Panc1 (cell line): ENCODE data around the gene SAA2.

Experiments
- POLR2AphosphoS5 ChIP-seq: IDR thresholded peaks from 2 replicates; pipeline ENCODE4 v1.6.1; 2012; ENCODE audit warnings: mild to moderate bottlenecking, low read depth, low read length, moderate library complexity
- TCF7L2 ChIP-seq: IDR thresholded peaks from 2 replicates; pipeline ENCODE4 v1.6.1; 2011; ENCODE audit warnings: mild to moderate bottlenecking, low read depth, low read length, inconsistent platforms
- TF ChIP-seq, protein P1 (sequence below): fragments of 450-650 bp; IDR thresholded peaks from 2 replicates; pipeline ENCODE4 v1.5.1; 2017; ENCODE audit warnings: mild to moderate bottlenecking
- TF ChIP-seq, protein P2 (sequence below), 2 experiments: IDR thresholded peaks; 2 replicates each; pipeline ENCODE4 v1.6.1; 2011 to 2012; ENCODE audit warnings: low read depth in 2 of 2, control low read depth in 1 of 2, low read length in 1 of 2, mild to moderate bottlenecking in 1 of 2, moderate library complexity in 1 of 2; ENCODE audit not compliant: insufficient read depth in 1 of 2

DNA sequence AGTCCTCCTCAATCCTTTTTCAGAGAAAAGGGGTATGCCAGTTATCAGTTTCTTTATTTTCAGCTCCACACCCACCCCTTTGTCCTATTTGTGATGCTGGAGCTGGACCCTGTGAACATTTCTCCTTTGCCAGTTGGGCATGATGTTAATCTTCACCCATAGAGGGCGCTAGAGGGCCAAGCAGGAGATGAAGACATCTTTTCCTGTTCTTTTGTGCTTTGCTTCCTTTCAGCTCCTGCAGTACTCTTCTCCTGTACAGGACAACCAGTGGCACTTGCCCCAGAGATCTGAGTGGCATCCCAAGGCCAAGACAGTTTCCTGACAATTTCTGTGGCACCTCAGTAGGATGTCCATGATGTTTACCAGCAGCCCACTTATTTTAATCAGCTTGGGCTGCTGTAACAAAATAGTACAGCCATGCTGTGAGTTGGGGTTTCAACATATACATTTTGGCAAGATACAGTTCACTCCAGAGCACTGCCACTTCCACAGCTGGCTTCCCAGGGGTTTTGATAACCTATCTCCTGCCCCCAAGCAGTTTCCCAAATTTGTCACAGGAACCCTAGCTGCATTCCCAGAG lies 4.6 kb downstream of the SAA2 start:
- TF ChIP-seq POLR2AphosphoS5 (no peak), TCF7L2 (no peak)
- TF ChIP-seq, protein P1, sequence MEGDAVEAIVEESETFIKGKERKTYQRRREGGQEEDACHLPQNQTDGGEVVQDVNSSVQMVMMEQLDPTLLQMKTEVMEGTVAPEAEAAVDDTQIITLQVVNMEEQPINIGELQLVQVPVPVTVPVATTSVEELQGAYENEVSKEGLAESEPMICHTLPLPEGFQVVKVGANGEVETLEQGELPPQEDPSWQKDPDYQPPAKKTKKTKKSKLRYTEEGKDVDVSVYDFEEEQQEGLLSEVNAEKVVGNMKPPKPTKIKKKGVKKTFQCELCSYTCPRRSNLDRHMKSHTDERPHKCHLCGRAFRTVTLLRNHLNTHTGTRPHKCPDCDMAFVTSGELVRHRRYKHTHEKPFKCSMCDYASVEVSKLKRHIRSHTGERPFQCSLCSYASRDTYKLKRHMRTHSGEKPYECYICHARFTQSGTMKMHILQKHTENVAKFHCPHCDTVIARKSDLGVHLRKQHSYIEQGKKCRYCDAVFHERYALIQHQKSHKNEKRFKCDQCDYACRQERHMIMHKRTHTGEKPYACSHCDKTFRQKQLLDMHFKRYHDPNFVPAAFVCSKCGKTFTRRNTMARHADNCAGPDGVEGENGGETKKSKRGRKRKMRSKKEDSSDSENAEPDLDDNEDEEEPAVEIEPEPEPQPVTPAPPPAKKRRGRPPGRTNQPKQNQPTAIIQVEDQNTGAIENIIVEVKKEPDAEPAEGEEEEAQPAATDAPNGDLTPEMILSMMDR, result peak; percentile 91
- TF ChIP-seq, protein P2, sequence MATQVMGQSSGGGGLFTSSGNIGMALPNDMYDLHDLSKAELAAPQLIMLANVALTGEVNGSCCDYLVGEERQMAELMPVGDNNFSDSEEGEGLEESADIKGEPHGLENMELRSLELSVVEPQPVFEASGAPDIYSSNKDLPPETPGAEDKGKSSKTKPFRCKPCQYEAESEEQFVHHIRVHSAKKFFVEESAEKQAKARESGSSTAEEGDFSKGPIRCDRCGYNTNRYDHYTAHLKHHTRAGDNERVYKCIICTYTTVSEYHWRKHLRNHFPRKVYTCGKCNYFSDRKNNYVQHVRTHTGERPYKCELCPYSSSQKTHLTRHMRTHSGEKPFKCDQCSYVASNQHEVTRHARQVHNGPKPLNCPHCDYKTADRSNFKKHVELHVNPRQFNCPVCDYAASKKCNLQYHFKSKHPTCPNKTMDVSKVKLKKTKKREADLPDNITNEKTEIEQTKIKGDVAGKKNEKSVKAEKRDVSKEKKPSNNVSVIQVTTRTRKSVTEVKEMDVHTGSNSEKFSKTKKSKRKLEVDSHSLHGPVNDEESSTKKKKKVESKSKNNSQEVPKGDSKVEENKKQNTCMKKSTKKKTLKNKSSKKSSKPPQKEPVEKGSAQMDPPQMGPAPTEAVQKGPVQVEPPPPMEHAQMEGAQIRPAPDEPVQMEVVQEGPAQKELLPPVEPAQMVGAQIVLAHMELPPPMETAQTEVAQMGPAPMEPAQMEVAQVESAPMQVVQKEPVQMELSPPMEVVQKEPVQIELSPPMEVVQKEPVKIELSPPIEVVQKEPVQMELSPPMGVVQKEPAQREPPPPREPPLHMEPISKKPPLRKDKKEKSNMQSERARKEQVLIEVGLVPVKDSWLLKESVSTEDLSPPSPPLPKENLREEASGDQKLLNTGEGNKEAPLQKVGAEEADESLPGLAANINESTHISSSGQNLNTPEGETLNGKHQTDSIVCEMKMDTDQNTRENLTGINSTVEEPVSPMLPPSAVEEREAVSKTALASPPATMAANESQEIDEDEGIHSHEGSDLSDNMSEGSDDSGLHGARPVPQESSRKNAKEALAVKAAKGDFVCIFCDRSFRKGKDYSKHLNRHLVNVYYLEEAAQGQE (IDR thresholded peaks at IDR 0.05; ENCODE audit: insufficient read depth in 1 of 2, low read depth in 2 of 2, low read length in 1 of 2), result no peak
